Common myeloid progenitor, CD34-positive (primary cell): Measurements from ENCODE around the gene JADE3.

Experiments
- CTCF ChIA-PET: fragments of 350-600 bp; sonication (Branson Sonifier 250); formaldehyde crosslinking; loops from one replicate; lab custom pipeline; 2021; ENCODE audit warnings: antibody characterized with exemption; lab: Charles Lee
- POLR2A ChIA-PET: fragments of 350-600 bp; sonication (Branson Sonifier 250); formaldehyde crosslinking; loops from one replicate; lab custom pipeline; 2021; ENCODE audit warnings: antibody characterized with exemption; lab: Charles Lee
- DNase-seq, 3 donors: peaks; one replicate each; pipeline versions ENCODE4 v3.0.0 to v3.0.0-alpha.2; 2013
- H3K27ac ChIP-seq, 2 experiments: 1 replicate in 1 of 2; 2 replicates in 1 of 2; pipeline ENCODE4 v1.7.0; 2013; ENCODE audit warnings: inconsistent platforms in 2 of 2, low read length in 2 of 2, mild to moderate bottlenecking in 2 of 2, low read depth in 1 of 2, moderate library complexity in 1 of 2; ENCODE audit not compliant: severe bottlenecking in 2 of 2, insufficient read depth in 1 of 2, poor library complexity in 1 of 2
- H3K27me3 ChIP-seq, 5 experiments: replicated peaks in 2 of 5; 1 replicate in 3 of 5; 2 replicates in 2 of 5; pipeline versions ENCODE4 v1.6.1 to v1.7.0; 2013; ENCODE audit warnings: low read length in 4 of 5, mild to moderate bottlenecking in 2 of 5, moderate library complexity in 2 of 5, inconsistent platforms in 1 of 5; ENCODE audit not compliant: insufficient read depth in 5 of 5, control insufficient read depth in 4 of 5
- H3K36me3 ChIP-seq, 4 experiments: 1 replicate in 2 of 4; 2 replicates in 2 of 4; pipeline versions ENCODE4 v1.6.1 to v1.7.0; 2013; ENCODE audit warnings: low read length in 3 of 4, control low read depth in 1 of 4, mild to moderate bottlenecking in 1 of 4; ENCODE audit not compliant: control insufficient read depth in 4 of 4, insufficient read depth in 4 of 4
- H3K4me1 ChIP-seq, 4 experiments: 1 replicate in 3 of 4; 2 replicates in 1 of 4; pipeline versions ENCODE4 v1.6.1 to v1.7.1; 2013; ENCODE audit warnings: low read length in 3 of 4, mild to moderate bottlenecking in 3 of 4, control low read depth in 1 of 4, inconsistent platforms in 1 of 4, moderate library complexity in 1 of 4; ENCODE audit not compliant: control insufficient read depth in 4 of 4, insufficient read depth in 4 of 4; ENCODE audit errors: control extremely low read depth in 1 of 4
- H3K4me3 ChIP-seq, 7 experiments: 1 replicate in 4 of 7; 2 replicates in 3 of 7; pipeline versions ENCODE4 v1.5.1 to v1.7.0; 2013; ENCODE audit warnings: mild to moderate bottlenecking in 7 of 7, low read length in 6 of 7, moderate library complexity in 6 of 7, inconsistent platforms in 2 of 7, low read depth in 2 of 7, control low read depth in 1 of 7; ENCODE audit not compliant: insufficient read depth in 4 of 7, control insufficient read depth in 1 of 7; ENCODE audit errors: extremely low read depth in 1 of 7
- H3K9me3 ChIP-seq, 5 experiments: 1 replicate in 4 of 5; 2 replicates in 1 of 5; pipeline versions ENCODE4 v1.6.1 to v1.7.1; 2013; ENCODE audit warnings: low read length in 4 of 5, mild to moderate bottlenecking in 2 of 5, inconsistent platforms in 1 of 5, low read depth in 1 of 5, moderate library complexity in 1 of 5; ENCODE audit not compliant: control insufficient read depth in 4 of 5, insufficient read depth in 2 of 5; ENCODE audit errors: control extremely low read depth in 1 of 5
- WGBS: methylation state at CpG from one replicate; pipeline ENCODE4 v1.1.5; 2013; ENCODE audit not compliant: insufficient coverage; 5-methylcytosine and 5-hydroxymethylcytosine counted together

Gene JADE3

DNA sequence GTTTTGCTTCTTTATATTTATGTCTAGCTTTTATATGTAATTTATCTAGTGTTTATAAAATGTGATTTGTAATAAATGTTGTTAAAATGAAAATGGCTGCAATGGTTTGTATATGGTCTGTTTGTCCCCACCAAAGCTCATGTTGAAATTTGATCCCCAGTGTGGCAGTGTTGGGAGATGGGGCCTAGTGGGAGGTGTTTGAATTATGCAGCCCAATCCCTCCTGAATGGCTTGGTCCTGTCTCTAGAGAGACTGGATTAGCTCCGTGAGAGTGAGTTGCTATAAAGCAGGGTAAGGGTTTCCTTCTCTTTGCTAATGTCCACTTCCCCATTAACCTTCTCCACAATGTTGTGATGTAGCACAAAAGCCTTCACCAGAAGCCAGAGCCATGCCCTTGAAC, 30.0 kb upstream of the JADE3 start:
- POLR2A ChIA-PET = interaction anchor here (0.6 kb wide), 1 partner anchor 9 kb away, joined by 3 read pairs; no protein-coding TSS in a partner anchor
- no peak for DNase-seq
- no peaks in the 10 kb centered on the region for H3K27me3 ChIP-seq
- no peak overlapping the region for H3K4me3 ChIP-seq
- peaks cover 0 to 6% (median 2%) of the 10 kb centered on the region in 4 experiments for H3K36me3 ChIP-seq
- CTCF ChIA-PET = interaction anchor here (0.6 kb wide), 1 partner anchor 25 kb away, joined by 3 read pairs; no protein-coding TSS in a partner anchor
- H3K27ac ChIP-seq = no peak overlapping the region
- no peaks in the 10 kb centered on the region for H3K9me3 ChIP-seq
- H3K4me1 ChIP-seq = no peaks in the 10 kb centered on the region
- no CpG with 5 or more reads among the region's 1 CpG for WGBS

DNA sequence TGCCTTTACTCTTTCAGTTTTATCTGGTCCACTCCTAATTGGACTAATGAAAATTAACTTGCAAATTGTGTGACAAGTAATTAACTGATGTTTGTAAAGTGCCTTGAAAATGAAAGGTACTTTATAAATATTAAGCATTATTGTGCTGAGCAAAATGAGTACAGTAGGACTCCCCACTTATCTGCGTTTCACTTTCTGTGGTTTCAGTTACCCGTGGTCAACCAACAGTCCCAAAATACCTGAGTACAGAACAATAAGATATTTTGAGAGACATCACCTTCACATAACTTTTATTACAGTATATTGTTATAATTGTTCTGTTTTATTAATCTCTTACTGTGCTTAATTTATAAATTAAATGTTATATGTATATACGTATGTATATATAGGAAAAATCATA, 27.4 kb upstream of the JADE3 start:
- no peak overlapping the region for H3K27ac ChIP-seq
- ChIA-PET CTCF (no interaction called here), POLR2A (no interaction called here)
- no CpG with 5 or more reads among the region's 3 CpGs for WGBS
- H3K4me3 ChIP-seq = no peak overlapping the region
- H3K4me1 ChIP-seq = no peaks in the 10 kb centered on the region
- no peaks in the 10 kb centered on the region for H3K27me3 ChIP-seq
- no peaks in the 10 kb centered on the region for H3K9me3 ChIP-seq
- peaks cover 0 to 8% (median 2%) of the 10 kb centered on the region in 4 experiments for H3K36me3 ChIP-seq
- DNase-seq = no peak

DNA sequence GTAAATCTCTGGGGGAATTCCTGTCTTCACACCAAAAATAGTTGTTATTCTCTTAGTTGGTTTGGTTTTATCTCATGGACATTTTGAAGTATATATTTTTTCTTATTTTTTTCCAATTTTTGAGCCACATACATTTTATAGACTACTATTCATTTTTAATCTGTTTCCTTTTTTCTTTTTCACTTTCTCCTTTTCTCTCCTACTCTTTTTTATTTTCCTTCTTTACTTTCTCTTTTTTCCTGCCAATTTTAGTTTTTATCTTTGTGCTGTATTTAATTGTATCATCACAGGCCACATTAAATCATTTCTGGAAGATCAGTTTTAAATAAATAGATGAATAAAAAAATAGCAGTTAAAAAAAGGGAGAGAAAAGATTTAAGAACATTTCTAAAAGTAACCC, 14.0 kb upstream of the JADE3 start:
- Histone ChIP-seq H3K4me3 (no peak overlapping the region), H3K4me1 (no peaks in the 10 kb centered on the region), H3K27ac (no peak overlapping the region), H3K27me3 (peaks cover 0 to 7% (median 0%) of the 10 kb centered on the region in 5 experiments), H3K9me3 (no peaks in the 10 kb centered on the region), H3K36me3 (no peaks in the 10 kb centered on the region)
- ChIA-PET CTCF (no interaction called here), POLR2A (no interaction called here)
- DNase-seq = no peak

DNA sequence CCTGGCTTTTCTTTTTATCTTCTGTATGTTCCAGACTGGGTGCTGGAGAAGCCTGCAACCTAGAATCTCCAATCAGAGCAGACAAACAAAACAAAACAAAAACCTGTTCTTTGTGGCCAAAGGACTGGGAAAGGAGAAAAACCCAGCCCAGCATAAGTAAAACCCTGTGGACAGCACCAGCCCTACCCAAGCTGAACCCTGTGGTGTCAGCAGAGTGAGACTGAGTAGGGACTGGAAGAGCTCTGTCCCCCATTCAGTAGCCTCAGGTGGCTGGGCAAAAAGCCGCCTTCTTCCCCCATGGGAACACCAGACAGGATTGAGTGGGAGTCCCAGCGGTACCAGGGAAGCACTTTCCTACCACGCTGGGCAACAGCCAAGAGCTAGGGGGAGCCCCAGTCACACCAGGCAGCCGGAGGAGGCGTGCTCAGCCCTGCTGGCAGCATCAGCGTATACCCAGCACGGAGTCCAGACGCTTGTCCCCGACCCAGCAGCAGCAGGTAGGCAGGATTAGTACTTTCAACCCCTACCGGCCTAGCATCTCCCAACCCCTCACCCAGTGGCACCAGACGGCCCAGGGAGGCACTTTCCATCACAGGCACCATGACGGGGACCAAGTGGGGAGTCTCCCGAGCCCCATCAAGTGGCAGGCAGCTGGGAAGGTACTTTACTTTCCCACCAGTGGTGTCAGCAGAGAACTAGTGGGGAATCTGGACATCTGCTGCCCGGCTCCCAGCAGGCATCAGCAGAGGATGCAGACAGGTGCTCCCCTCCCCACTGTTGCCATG, 8.6 kb upstream of the JADE3 start:
- DNase-seq = peak; percentile 60 to 77 (median 72)
- H3K36me3 ChIP-seq = no peaks in the 10 kb centered on the region
- no peaks in the 10 kb centered on the region for H3K9me3 ChIP-seq
- peak overlapping the region; percentile 38 to 81 (median 58) for H3K4me3 ChIP-seq
- peaks cover 0 to 6% (median 4%) of the 10 kb centered on the region in 4 experiments for H3K4me1 ChIP-seq
- WGBS = 15% methylated on average over 11 of the region's 14 CpGs
- H3K27ac ChIP-seq = no peak overlapping the region
- ChIA-PET CTCF (interaction anchor here (0.6 to 2.2 kb wide), 19 partner anchors 9 to 242 kb away, joined by 3 to 10 read pairs (median 3); partner anchors contain the start of gene JADE3), POLR2A (no interaction called here)
- peaks cover 0 to 12% (median 0%) of the 10 kb centered on the region in 5 experiments for H3K27me3 ChIP-seq

DNA sequence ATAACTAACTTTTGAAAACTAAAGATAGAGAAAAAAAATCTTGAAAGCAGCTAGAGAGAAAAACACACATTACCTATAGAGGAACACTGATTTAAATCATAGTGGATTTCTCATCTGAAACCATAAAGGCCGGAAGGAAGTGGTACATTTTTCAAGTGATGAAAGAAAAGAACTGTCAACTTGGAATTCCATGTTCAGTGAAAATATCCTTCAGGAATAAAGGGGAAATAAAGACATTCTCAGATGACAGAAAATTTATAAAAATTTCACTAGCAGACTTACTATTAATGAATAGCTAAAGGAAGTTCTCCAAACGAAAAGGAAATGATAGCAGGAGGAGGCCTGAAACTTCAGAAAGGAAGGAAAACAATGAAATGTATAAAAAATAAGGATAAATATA, 7.6 kb upstream of the JADE3 start:
- no CpG with 5 or more reads among the region's 2 CpGs for WGBS
- Histone ChIP-seq H3K4me3 (no peak overlapping the region), H3K9me3 (no peaks in the 10 kb centered on the region), H3K27me3 (peaks cover 0 to 12% (median 0%) of the 10 kb centered on the region in 5 experiments), H3K27ac (no peak overlapping the region), H3K36me3 (no peaks in the 10 kb centered on the region), H3K4me1 (peaks cover 0 to 6% (median 4%) of the 10 kb centered on the region in 4 experiments)
- DNase-seq = no peak
- POLR2A ChIA-PET = no interaction called here
- CTCF ChIA-PET = interaction anchor here (0.8 to 2.2 kb wide), 9 partner anchors 11 to 189 kb away, joined by 3 to 10 read pairs (median 3); no protein-coding TSS in a partner anchor

DNA sequence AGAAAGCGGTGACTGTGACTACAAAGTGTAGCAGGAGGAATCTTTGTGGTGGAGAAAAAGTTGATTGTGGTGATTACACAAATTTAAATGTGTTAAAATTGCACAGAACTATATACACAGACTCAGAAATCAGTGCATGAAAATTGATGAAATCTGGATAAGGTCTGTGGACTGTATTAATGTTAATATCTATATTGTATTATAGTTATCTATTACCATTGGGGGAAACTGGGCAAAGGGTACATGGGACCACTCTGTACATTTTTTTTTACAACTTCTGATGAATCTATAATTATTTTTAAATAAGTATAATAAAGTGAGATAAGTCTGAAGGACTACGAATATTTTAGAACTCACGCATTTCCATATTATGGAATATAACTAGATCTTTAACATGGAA, 1.8 kb upstream of the JADE3 start:
- ChIA-PET POLR2A (no interaction called here), CTCF (interaction anchor here (0.8 kb wide), 1 partner anchor 11 kb away, joined by 3 read pairs; no protein-coding TSS in a partner anchor)
- Histone ChIP-seq H3K4me3 (no peak overlapping the region), H3K36me3 (no peaks in the 10 kb centered on the region), H3K27me3 (peaks cover 0 to 8% (median 0%) of the 10 kb centered on the region in 5 experiments), H3K27ac (no peak overlapping the region), H3K9me3 (peaks cover 0 to 2% (median 0%) of the 10 kb centered on the region in 5 experiments), H3K4me1 (peaks cover 0 to 15% (median 5%) of the 10 kb centered on the region in 4 experiments)
- no peak for DNase-seq
- no CpG with 5 or more reads among the region's 3 CpGs for WGBS
